Esophagus muscularis mucosa (tissue), 4 donors: Measurements from ENCODE around the gene TSEN54. TPM values are rescaled to one million over a fixed set of nuclear protein-coding genes. Genes with fewer than 3 reads are reported as not detected.

Experiments
- DNase-seq: peaks from one replicate; pipeline ENCODE4 v3.0.0-alpha.2; 2017; ENCODE audit errors: extremely low spot score
- H3K27ac ChIP-seq, 4 donors: fragments of 200-600 bp; sonication (generic); replicated peaks in 1 of 4; 1 replicate in 3 of 4; 2 replicates in 1 of 4; pipeline ENCODE4 v1.5.1; 2016 to 2019; ENCODE audit warnings: mild to moderate bottlenecking in 1 of 4
- H3K27me3 ChIP-seq, 4 donors: fragments of 200-600 bp; sonication (generic); one replicate each; pipeline versions ENCODE4 v1.5.1 to v1.6.0; 2016 to 2019
- H3K36me3 ChIP-seq, 4 donors: fragments of 200-600 bp; sonication (generic); one replicate each; pipeline ENCODE4 v1.5.1; 2016 to 2019
- H3K4me1 ChIP-seq, 4 donors: fragments of 200-600 bp; sonication (generic); one replicate each; pipeline ENCODE4 v1.5.1; 2016 to 2019
- H3K4me3 ChIP-seq, 4 donors: fragments of 200-600 bp; sonication (generic); 1 replicate in 2 of 4; 2 replicates in 2 of 4; pipeline ENCODE4 v1.5.1; 2016 to 2019; ENCODE audit warnings: mild to moderate bottlenecking in 4 of 4, moderate library complexity in 1 of 4
- H3K9me3 ChIP-seq, 4 donors: fragments of 200-600 bp; sonication (generic); 1 replicate in 3 of 4; 2 replicates in 1 of 4; pipeline ENCODE4 v1.5.1; 2016 to 2019
- CTCF ChIP-seq, 3 experiments: fragments of 200-600 bp in 2 of 3; fragments of 450-650 bp in 1 of 3; sonication (generic) in 2 of 3; IDR thresholded peaks; one replicate each; pipeline ENCODE4 v1.5.1; 2017 to 2019; ENCODE audit warnings: antibody characterized with exemption in 3 of 3, mild to moderate bottlenecking in 2 of 3, moderate library complexity in 1 of 3
- EP300 ChIP-seq: sonication (generic); formaldehyde crosslinking; IDR thresholded peaks from one replicate; pipeline ENCODE4 v1.6.1; 2017; ENCODE audit warnings: antibody characterized with exemption
- POLR2A ChIP-seq: fragments of 450-650 bp; IDR thresholded peaks from one replicate; pipeline ENCODE4 v1.6.1; 2017; ENCODE audit warnings: antibody characterized with exemption, moderate library complexity, mild to moderate bottlenecking, low read depth
- POLR2AphosphoS5 ChIP-seq, 2 donors: sonication (generic); formaldehyde crosslinking; IDR thresholded peaks; one replicate each; pipeline ENCODE4 v1.6.1; 2017; ENCODE audit warnings: antibody characterized with exemption in 2 of 2
- WGBS: methylation state at CpG from one replicate; pipeline ENCODE4 v1.1.5; 2018; 5-methylcytosine and 5-hydroxymethylcytosine counted together
- intact Hi-C: fragments of 100-400 bp; cut with DNase I; formaldehyde crosslinking; loops from one replicate; pipeline ENCODE4 v1.15.1; 2023
- total RNA-seq, 4 donors: library from RNA; depleted of rRNA; stranded (reverse); fragments of >200 nt; gene quantifications; one replicate each; pipeline versions ENCODE4 v1.1.0 to v1.2.1, GENCODE V29; 2016

Gene TSEN54
- total RNA-seq, 4 donors from 2014 or later, result 14.5 to 32.1 (median 24.1) TPM

DNA sequence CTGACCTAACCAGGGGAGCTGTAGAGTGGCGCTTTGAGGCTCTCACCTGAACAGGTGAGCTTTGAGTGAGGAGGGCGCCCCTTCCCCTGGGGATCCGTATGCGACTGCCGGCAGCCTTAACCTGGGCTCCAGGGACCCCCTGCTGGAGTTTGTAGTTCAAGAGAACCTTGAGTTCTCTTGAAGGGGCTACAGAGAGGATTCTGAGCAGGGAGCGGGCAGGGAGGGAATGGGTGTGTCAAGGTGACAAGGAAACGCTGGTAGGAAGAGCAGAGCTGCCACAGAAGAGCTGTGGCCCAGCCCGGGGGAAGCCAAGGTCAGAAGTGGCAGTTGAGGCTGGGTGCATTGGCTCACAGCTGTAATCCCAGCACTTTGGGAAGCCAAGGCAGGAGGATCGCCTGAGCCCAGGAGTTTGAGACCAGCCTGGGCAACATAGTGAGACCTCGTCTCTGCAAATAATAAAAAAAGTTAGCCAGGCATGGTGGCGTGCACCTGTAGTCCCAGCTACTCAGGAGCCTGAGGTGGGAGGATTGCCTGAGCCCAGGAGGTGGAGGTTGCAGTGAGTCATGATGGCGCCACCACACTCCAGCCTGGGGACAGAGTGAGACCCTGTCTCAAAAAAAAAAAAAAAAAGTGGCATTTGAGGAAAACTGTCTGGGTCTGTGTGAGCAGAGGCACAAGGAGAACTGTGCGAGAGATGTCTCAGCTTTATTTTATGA lies 10.4 kb downstream of the TSEN54 start:
- no peak for DNase-seq
- H3K27me3 ChIP-seq, result no peaks in the 10 kb centered on the region
- TF ChIP-seq POLR2A (no peak), EP300 (no peak), CTCF (IDR thresholded peaks at IDR 0.05) (no peak), POLR2AphosphoS5 (IDR thresholded peaks at IDR 0.05) (no peak)
- 68% methylated on average over 10 of the region's 13 CpGs for WGBS
- H3K4me1 ChIP-seq, result peaks cover 17 to 29% (median 23%) of the 10 kb centered on the region in 4 donors
- H3K27ac ChIP-seq, result peak overlapping the region in 1 of 4 donors; percentile 3
- intact Hi-C loops, result no loop called here
- peaks cover 0 to 12% (median 6%) of the 10 kb centered on the region in 4 donors for H3K36me3 ChIP-seq
- no peaks in the 10 kb centered on the region for H3K9me3 ChIP-seq
- peak overlapping the region in 3 of 4 donors; percentile 70 to 75 (median 71) for H3K4me3 ChIP-seq

DNA sequence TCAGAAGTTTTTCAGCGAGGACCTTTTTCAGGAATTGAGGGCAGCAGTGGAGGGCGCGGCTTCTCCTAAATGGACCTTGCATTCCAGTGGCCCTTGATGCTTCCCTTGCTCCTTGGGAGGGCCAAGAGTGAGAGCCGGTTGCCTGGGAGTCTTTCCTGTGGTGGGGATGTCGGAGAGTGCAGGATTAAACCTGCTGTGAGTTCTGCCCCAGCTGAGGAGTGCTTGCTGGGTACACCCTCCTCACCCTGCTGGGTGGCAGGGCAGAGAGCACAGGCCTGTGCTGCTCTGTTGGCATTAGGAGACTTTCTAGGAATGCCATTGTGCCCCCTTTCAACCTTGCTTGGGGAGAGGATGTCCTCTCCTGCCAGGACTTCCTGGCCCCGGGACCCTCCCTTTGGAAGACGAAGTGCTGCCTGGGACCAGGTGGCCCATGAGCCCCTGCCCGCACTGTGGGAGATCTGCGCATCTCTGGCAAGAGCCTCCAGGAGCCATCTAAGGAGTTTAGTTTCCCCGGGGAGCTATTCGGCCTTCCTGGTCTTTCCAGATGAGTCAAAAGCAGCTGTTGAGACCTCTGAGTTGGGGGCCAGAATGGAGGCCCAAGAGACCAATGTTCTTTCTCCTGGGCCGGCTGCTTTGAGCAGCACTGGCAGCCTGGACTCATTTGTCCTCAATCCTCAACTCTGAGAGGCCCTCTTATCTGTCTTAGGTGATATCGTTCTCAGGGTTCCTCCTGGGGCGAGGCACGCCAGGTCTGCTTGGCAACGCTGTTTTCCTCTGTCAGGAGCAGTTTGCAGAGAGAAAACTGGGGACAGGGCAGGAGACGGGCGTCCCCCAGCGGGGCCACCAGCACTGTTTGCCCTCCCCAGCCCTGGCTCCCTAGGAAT lies 14.8 kb downstream of the TSEN54 start:
- Histone ChIP-seq H3K36me3 (peaks cover 0 to 8% (median 2%) of the 10 kb centered on the region in 4 donors), H3K27me3 (no peaks in the 10 kb centered on the region), H3K4me3 (no peak overlapping the region), H3K4me1 (peaks cover 5 to 9% (median 6%) of the 10 kb centered on the region in 4 donors), H3K27ac (no peak overlapping the region), H3K9me3 (no peaks in the 10 kb centered on the region)
- no peak for DNase-seq
- TF ChIP-seq EP300, result no peak
- TF ChIP-seq CTCF (IDR thresholded peaks at IDR 0.05), result no peak
- no peak for TF ChIP-seq POLR2AphosphoS5 (IDR thresholded peaks at IDR 0.05)
- TF ChIP-seq POLR2A, result no peak
- 86% methylated on average over 18 of the region's 19 CpGs for WGBS
- intact Hi-C loops, result no loop called here

GRCh38 chr17:75531721-75532072 lies 15.4 kb downstream of the TSEN54 start:
- Histone ChIP-seq H3K27ac (no peak overlapping the region), H3K9me3 (no peaks in the 10 kb centered on the region), H3K4me1 (peaks cover 0 to 2% (median under 1%) of the 10 kb centered on the region in 4 donors), H3K36me3 (peaks cover 0 to 8% (median 2%) of the 10 kb centered on the region in 4 donors), H3K27me3 (no peaks in the 10 kb centered on the region), H3K4me3 (no peak overlapping the region)
- DNase-seq, result no peak
- 97% methylated on average over 3 of the region's 7 CpGs for WGBS
- TF ChIP-seq CTCF (IDR thresholded peaks at IDR 0.05) (no peak), POLR2AphosphoS5 (IDR thresholded peaks at IDR 0.05) (no peak), POLR2A (no peak), EP300 (no peak)
- intact Hi-C loops, result no loop called here

DNA sequence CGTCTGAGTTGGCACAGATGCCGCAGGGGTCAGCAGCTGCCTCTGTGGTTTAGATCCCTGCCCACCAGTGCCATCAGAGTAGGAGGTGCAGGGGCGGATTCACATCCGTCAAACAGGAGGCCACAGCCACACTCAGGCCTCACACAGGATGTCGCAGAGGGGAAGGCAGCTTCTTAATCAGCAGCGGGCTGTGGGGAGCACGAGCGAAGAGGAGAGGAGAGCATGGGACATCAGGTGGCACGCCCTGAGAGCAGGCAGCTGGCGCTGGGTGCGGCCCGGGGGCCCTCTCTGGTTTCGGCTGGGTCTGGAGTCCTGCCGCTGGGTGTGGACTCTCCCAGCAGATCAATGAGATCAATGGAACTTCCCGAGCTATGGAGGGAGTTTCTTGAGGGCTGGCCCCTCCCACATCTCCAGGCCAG lies 18.8 kb downstream of the TSEN54 start:
- 83% methylated on average over 6 of the region's 15 CpGs for WGBS

More for the DNA sequence above, 18.8 kb downstream of the TSEN54 start:
- no peak for DNase-seq
- H3K27ac ChIP-seq, result no peak overlapping the region
- no peaks in the 10 kb centered on the region for H3K4me1 ChIP-seq
- H3K4me3 ChIP-seq, result no peak overlapping the region
- intact Hi-C loops, result no loop called here
- no peaks in the 10 kb centered on the region for H3K27me3 ChIP-seq
- TF ChIP-seq POLR2AphosphoS5 (IDR thresholded peaks at IDR 0.05), result no peak
- TF ChIP-seq POLR2A, result no peak
- no peak for TF ChIP-seq CTCF (IDR thresholded peaks at IDR 0.05)
- TF ChIP-seq EP300, result no peak
- peaks cover 0 to 8% (median 2%) of the 10 kb centered on the region in 4 donors for H3K36me3 ChIP-seq
- H3K9me3 ChIP-seq, result no peaks in the 10 kb centered on the region
